CD14-positive monocyte (primary cell): ENCODE measurements around the gene SCFD1. TPM values are rescaled to one million over a fixed set of nuclear protein-coding genes. Genes with fewer than 3 reads are reported as not detected.

Experiments used
- DNase-seq, 3 donors: peaks; one replicate each; pipeline ENCODE4 v3.0.0-alpha.2; 2011 to 2022
- H2AFZ ChIP-seq: 2 replicates; pipeline ENCODE4 v1.6.0; 2012; ENCODE audit warnings: mild to moderate bottlenecking, low read depth, low read length, inconsistent platforms; ENCODE audit not compliant: insufficient read depth, poor library complexity, severe bottlenecking
- H3K27ac ChIP-seq, 2 donors: 1 replicate in 1 of 2; 2 replicates in 1 of 2; pipeline ENCODE4 v1.5.1; 2012 to 2013; ENCODE audit warnings: low read length in 2 of 2, control low read depth in 1 of 2, inconsistent platforms in 1 of 2, low read depth in 1 of 2, mild to moderate bottlenecking in 1 of 2
- H3K27me3 ChIP-seq, 2 donors: one replicate each; pipeline versions ENCODE4 v1.6.0 to v1.6.1; 2011 to 2013; ENCODE audit warnings: low read length in 2 of 2; ENCODE audit not compliant: control insufficient read depth in 2 of 2, insufficient read depth in 2 of 2
- H3K36me3 ChIP-seq, 2 donors: replicated peaks in 1 of 2; 1 replicate in 1 of 2; 2 replicates in 1 of 2; pipeline versions ENCODE4 v1.5.1 to v1.6.1; 2012 to 2013; ENCODE audit warnings: low read length in 2 of 2, control low read depth in 1 of 2, inconsistent platforms in 1 of 2, mild to moderate bottlenecking in 1 of 2; ENCODE audit not compliant: insufficient read depth in 2 of 2, control insufficient read depth in 1 of 2
- H3K4me1 ChIP-seq, 2 donors: 1 replicate in 1 of 2; 2 replicates in 1 of 2; pipeline versions ENCODE4 v1.5.1 to v1.6.1; 2012 to 2013; ENCODE audit warnings: low read length in 2 of 2, control low read depth in 1 of 2, inconsistent platforms in 1 of 2, mild to moderate bottlenecking in 1 of 2, moderate library complexity in 1 of 2; ENCODE audit not compliant: insufficient read depth in 2 of 2, control insufficient read depth in 1 of 2
- H3K4me2 ChIP-seq: replicated peaks from 2 replicates; pipeline ENCODE3; 2012; ENCODE audit warnings: low read length, moderate library complexity, mild to moderate bottlenecking; ENCODE audit not compliant: poor library complexity, severe bottlenecking; ENCODE audit errors: extremely low read depth
- H3K4me3 ChIP-seq, 3 experiments: fragments of 200-600 bp in 1 of 3; sonication (generic) in 1 of 3; replicated peaks in 1 of 3; 1 replicate in 2 of 3; 2 replicates in 1 of 3; pipeline ENCODE4 v1.5.1; 2011 to 2013; ENCODE audit warnings: low read length in 3 of 3, mild to moderate bottlenecking in 3 of 3, control low read depth in 2 of 3, low read depth in 2 of 3, inconsistent platforms in 1 of 3, moderate library complexity in 1 of 3
- H3K79me2 ChIP-seq: 2 replicates; pipeline ENCODE4 v1.6.0; 2012; ENCODE audit warnings: mild to moderate bottlenecking, control low read depth, inconsistent platforms, low read length, moderate library complexity; ENCODE audit not compliant: insufficient read depth
- H3K9ac ChIP-seq: 2 replicates; pipeline ENCODE4 v1.6.0; 2017; ENCODE audit warnings: low read length, mild to moderate bottlenecking; ENCODE audit not compliant: insufficient read depth, poor library complexity, severe bottlenecking
- H3K9me3 ChIP-seq, 2 donors: replicated peaks in 1 of 2; 1 replicate in 1 of 2; 2 replicates in 1 of 2; pipeline versions ENCODE4 v1.5.1 to v1.6.1; 2012 to 2013; ENCODE audit warnings: low read length in 2 of 2, control low read depth in 1 of 2; ENCODE audit not compliant: control insufficient read depth in 1 of 2, insufficient read depth in 1 of 2
- H4K20me1 ChIP-seq: 2 replicates; pipeline ENCODE4 v1.6.0; 2012; ENCODE audit warnings: mild to moderate bottlenecking, low read length, control low read depth, moderate library complexity; ENCODE audit not compliant: insufficient read depth
- H3K27ac Mint-ChIP-seq, 7 donors: one replicate each; pipeline ENCODE4 v1.8.0; 2020; ENCODE audit warnings: mild to moderate bottlenecking in 7 of 7, mixed read lengths in 7 of 7, moderate library complexity in 6 of 7, inconsistent platforms in 2 of 7
- H3K27me3 Mint-ChIP-seq, 3 donors: one replicate each; pipeline ENCODE4 v1.8.0; 2021 to 2022; ENCODE audit warnings: low read depth in 3 of 3, mild to moderate bottlenecking in 3 of 3, mixed read lengths in 3 of 3, moderate library complexity in 3 of 3, inconsistent platforms in 1 of 3
- H3K36me3 Mint-ChIP-seq, 2 donors: one replicate each; pipeline ENCODE4 v1.8.0; 2020; ENCODE audit warnings: mixed read lengths in 2 of 2, inconsistent platforms in 1 of 2, mild to moderate bottlenecking in 1 of 2
- H3K4me1 Mint-ChIP-seq: one replicate; pipeline ENCODE4 v1.8.0; 2020; ENCODE audit warnings: mild to moderate bottlenecking, mixed read lengths
- H3K4me3 Mint-ChIP-seq, 2 donors: one replicate each; pipeline ENCODE4 v1.8.0; 2020; ENCODE audit warnings: mild to moderate bottlenecking in 2 of 2, mixed read lengths in 2 of 2, moderate library complexity in 1 of 2
- H3K9me3 Mint-ChIP-seq, 7 donors: one replicate each; pipeline ENCODE4 v1.8.0; 2020 to 2022; ENCODE audit warnings: mixed read lengths in 7 of 7, mild to moderate bottlenecking in 6 of 7, moderate library complexity in 6 of 7, inconsistent platforms in 2 of 7
- WGBS: methylation state at CpG from one replicate; pipeline ENCODE4 v1.1.5; 2013; ENCODE audit warnings: missing lambda C conversion rate; ENCODE audit not compliant: insufficient coverage; 5-methylcytosine and 5-hydroxymethylcytosine counted together
- intact Hi-C, 2 donors: fragments of 100-400 bp; cut with micrococcal nuclease; formaldehyde crosslinking; loops; one replicate each; pipeline versions ENCODE4 v1.15.0 to v1.15.1; 2023
- polyA plus RNA-seq, 3 donors: library from polyadenylated mRNA; depleted of rRNA in 1 of 3; unstranded in 2 of 3; stranded (reverse) in 1 of 3; fragments of 300-500 nt in 2 of 3; fragments of >200 nt in 1 of 3; fragmentation: Illumina TruSeq in 2 of 3; gene quantifications; 1 replicate in 2 of 3; 2 replicates in 1 of 3; pipeline ENCODE4 v1.2.3, GENCODE V29; 2012 to 2021
- TF ChIP-seq, protein P1 (sequence below): fragments of 200-600 bp; IDR thresholded peaks from one replicate; pipeline ENCODE4 v1.8.0; 2022; ENCODE audit warnings: antibody characterized with exemption, mild to moderate bottlenecking

SCFD1 gene
- polyA plus RNA-seq, 3 donors, result 33.1 to 64.1 (median 44.9) TPM

DNA sequence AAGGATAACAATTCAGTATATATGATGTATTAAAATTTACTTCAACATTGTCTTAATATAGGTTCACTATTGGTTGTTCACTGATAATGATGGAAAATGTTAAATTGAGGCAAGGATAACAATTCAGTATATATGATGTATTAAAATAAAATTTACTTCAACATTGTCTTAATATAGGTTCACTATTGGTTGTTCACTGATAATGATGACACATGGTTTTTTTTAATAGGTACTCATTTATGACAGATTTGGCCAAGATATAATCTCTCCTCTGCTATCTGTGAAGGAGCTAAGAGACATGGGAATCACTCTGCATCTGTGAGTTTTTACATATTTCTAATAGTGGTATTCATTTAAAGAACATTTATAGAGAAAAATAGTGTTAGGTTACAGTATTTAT lies 8.1 kb downstream of the SCFD1 start:
- no peak for DNase-seq
- H3K4me3 Mint-ChIP-seq, result no peak overlapping the region
- H3K36me3 ChIP-seq, result peaks cover 45 to 62% of the 10 kb centered on the region in 2 donors

DNA sequence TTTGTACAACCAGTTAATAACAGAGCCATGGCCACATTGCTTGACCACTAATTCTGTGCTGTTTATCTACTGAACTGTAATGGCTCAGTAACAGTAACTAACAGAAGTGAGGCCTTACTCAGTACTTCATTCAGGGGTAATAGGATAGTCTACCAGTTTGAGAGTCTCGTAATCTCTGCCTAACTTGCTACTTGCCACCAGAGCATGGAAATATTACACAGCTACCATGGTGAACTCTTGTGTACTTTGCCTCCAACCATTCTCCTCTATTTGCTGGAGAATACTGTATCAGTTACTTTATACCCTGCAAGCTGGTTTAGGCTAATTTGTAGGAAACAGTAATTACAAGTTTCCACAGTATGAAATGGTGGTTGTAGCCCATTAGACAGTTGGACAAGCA lies 10.6 kb downstream of the SCFD1 start:
- peaks cover 57 to 77% of the 10 kb centered on the region in 2 donors for H3K36me3 ChIP-seq

More for the DNA sequence above, 8.1 kb downstream of the SCFD1 start:
- Mint-ChIP-seq H3K4me1 (no peaks in the 10 kb centered on the region), H3K36me3 (peaks cover 46 to 63% of the 10 kb centered on the region in 2 donors), H3K27ac (no peak overlapping the region), H3K27me3 (no peaks in the 10 kb centered on the region), H3K9me3 (no peaks in the 10 kb centered on the region)
- Histone ChIP-seq H4K20me1 (peaks cover 65% of the 10 kb centered on the region), H3K9ac (no peak overlapping the region), H3K27me3 (no peaks in the 10 kb centered on the region), H3K4me3 (no peak overlapping the region), H3K4me1 (peaks cover 0 to 2% of the 10 kb centered on the region in 2 donors), H3K79me2 (peaks cover 78% of the 10 kb centered on the region), H3K27ac (no peak overlapping the region), H3K9me3 (no peaks in the 10 kb centered on the region), H3K4me2 (no peak overlapping the region), H2AFZ (no peak overlapping the region)
- TF ChIP-seq, protein P1, sequence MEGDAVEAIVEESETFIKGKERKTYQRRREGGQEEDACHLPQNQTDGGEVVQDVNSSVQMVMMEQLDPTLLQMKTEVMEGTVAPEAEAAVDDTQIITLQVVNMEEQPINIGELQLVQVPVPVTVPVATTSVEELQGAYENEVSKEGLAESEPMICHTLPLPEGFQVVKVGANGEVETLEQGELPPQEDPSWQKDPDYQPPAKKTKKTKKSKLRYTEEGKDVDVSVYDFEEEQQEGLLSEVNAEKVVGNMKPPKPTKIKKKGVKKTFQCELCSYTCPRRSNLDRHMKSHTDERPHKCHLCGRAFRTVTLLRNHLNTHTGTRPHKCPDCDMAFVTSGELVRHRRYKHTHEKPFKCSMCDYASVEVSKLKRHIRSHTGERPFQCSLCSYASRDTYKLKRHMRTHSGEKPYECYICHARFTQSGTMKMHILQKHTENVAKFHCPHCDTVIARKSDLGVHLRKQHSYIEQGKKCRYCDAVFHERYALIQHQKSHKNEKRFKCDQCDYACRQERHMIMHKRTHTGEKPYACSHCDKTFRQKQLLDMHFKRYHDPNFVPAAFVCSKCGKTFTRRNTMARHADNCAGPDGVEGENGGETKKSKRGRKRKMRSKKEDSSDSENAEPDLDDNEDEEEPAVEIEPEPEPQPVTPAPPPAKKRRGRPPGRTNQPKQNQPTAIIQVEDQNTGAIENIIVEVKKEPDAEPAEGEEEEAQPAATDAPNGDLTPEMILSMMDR, result no peak
- intact Hi-C loops, result no loop called here

More for the DNA sequence above, 10.6 kb downstream of the SCFD1 start:
- intact Hi-C loops, result no loop called here
- Mint-ChIP-seq H3K4me1 (no peaks in the 10 kb centered on the region), H3K4me3 (no peak overlapping the region), H3K27me3 (no peaks in the 10 kb centered on the region), H3K27ac (no peak overlapping the region), H3K36me3 (peaks cover 66 to 79% of the 10 kb centered on the region in 2 donors), H3K9me3 (no peaks in the 10 kb centered on the region)
- no peak overlapping the region for H3K4me2 ChIP-seq
- no peak overlapping the region for H3K4me3 ChIP-seq
- H4K20me1 ChIP-seq, result peaks cover 44% of the 10 kb centered on the region
- H3K27me3 ChIP-seq, result no peaks in the 10 kb centered on the region
- no peaks in the 10 kb centered on the region for H3K4me1 ChIP-seq
- no CpG with 5 or more reads among the region's 1 CpG for WGBS
- no peak overlapping the region for H3K9ac ChIP-seq
- DNase-seq, result no peak
- H3K27ac ChIP-seq, result no peak overlapping the region
- peaks cover 53% of the 10 kb centered on the region for H3K79me2 ChIP-seq
- H3K9me3 ChIP-seq, result no peaks in the 10 kb centered on the region
- H2AFZ ChIP-seq, result no peak overlapping the region
- TF ChIP-seq, protein P1, result no peak
